Dedifferentiated amniotic fluid mesenchymal stem cell (primary cell): ENCODE results near the gene SLC17A6.

Source experiments
- DNase-seq: peaks from one replicate; pipeline ENCODE4 v3.0.0-alpha.2; 2016; ENCODE audit errors: extremely low spot score

SLC17A6 gene

DNA sequence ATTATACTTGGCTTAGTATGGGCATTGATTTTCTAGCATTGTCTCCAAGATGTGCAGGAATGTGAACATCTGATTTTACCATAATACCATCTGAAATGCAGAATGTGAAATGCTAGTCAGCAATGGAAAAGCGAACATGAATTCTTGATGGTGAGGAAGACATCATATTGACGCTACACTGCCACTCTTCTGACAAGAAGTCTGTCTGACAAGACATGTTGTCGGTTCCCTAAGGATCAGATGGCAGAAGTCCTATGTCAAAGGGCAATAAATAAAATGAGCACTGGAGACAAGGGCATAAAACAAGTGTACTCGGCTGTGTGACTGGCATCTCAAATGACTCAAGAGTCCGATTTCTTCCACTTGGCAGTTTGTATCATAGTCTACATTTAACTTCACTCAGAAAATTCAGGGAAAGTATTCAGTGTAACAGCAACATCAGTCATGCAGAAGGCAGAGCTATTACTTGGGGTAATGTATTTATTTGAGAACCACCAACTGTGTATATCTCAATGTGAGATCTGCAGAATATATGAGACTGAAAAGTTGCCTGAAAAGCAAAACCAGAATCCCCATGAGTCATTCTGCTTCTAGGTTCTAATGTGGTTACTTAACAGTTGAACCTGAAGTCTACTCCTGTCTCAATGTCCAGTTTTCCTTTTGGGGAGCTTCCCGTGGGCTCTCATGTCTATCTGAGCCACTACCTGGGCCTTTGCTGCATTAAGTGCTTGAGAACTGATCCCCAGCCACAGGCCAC lies 51.5 kb downstream of the SLC17A6 start:
- DNase-seq: no peak

- DNase-seq: no peak
Measured at GRCh38 chr11:22390283-22390655, 52.1 kb downstream of the SLC17A6 start.

- DNase-seq: no peak
Measured at GRCh38 chr11:22392561-22392960, 54.4 kb downstream of the SLC17A6 start.

DNA sequence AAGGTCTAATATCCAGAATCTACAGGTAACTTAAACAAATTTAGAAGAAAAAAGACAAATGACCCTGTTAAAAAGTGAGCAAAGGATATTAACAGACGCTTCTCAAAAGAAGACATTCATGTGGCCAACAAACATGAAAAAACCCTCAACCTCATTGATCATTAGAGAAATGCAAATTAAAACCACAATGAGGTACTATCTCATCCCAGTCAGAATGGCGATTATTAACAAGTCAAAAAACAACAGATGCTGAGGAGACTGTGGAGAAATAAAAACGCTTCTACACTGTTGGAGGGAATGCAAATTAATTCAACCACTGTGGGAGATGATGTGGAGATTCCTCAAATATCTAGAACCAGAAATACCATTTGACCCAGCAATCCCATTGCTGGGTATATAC lies 67.2 kb downstream of the SLC17A6 start:
- no peak for DNase-seq

- no peak for DNase-seq
Measured at GRCh38 chr11:22407267-22407666, 69.1 kb downstream of the SLC17A6 start.

DNA sequence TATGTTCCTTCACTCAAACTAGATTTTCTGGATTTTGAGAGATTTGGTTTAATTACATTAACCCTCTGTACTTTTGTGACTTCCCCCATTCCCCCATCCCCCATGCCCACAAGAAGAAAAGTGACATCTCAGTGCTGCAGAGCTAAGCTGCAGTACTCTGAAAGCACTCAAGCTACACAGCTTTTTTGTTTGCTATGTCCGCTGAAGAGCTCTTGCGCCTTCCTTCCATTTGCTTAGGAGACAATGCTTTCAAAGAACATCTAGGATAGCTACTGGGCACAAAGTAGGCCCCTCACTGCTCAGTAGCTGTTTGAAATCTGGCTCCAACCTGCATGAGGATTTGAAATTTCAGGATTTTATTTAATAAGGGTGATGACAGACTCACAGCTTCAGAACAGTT lies 69.7 kb downstream of the SLC17A6 start:
- no peak for DNase-seq

DNA sequence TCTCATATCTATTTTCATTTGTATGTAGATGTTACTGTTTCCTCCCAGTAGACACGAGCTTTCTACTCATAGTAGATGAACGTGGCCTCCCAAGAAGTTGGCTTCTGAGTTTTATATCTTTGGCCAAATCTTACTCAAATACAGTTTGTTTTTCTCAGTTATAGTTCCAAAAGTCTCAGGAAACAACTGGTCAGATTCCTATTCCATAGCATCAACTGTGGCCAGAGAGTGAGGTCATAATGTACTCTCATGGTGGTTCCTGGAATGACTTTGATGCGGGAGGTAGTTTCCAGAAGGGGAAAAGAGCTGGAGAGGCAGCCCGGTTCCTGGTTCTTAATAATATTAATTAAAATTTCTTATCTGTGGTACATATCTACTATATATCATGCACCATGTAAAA lies 77.3 kb downstream of the SLC17A6 start:
- DNase-seq: no peak

DNA sequence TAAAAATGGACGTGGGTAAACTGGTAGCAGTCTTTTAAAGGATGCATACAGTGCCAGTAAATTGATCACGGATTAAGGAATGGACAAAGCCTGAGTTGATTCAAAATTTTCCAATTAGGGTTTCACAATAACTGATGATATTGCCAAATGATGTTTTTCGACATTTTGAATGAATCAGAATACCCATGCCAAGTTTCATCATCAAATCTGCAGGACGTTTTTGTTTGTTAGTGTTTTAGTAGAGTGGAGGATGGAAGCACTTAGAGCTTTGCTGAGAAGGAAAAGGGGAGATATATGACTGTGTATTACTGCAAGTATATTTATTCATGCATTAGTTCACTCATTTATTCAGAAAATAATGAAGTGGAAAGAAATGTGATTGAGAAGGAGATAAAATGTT lies 78.3 kb downstream of the SLC17A6 start:
- no peak for DNase-seq

- DNase-seq: peak; percentile 49
Measured at GRCh38 chr11:22426915-22427314, 88.7 kb downstream of the SLC17A6 start.
